Measurements from ENCODE around the gene CDC42BPA.
A peak's percentile ranks its signal among the peaks of the same experiment; 100 is the strongest.

The CDC42BPA gene

GRCh38 chr1:227303662-227304061, 14.6 kb downstream of the CDC42BPA start:
- Histone ChIP-seq H3K27me3 (ENCODE audit: insufficient read depth, low read length) (no peaks in the 10 kb centered on the region), H4K91ac (ENCODE audit: low read depth, low read length) (no peak overlapping the region)

GRCh38 chr1:227300682-227301081, 17.6 kb downstream of the CDC42BPA start:
- WGBS (ENCODE audit: extremely low coverage, insufficient coverage, insufficient read length): no CpG with 5 or more reads among the region's 7 CpGs
- no peak overlapping the region for H3K23ac ChIP-seq (ENCODE audit: low read length)
- H3K4me2 ChIP-seq (ENCODE audit: low read length): no peak overlapping the region
- H4K12ac ChIP-seq (ENCODE audit: low read depth, low read length): no peak overlapping the region
- no peak overlapping the region for H3K18ac ChIP-seq (ENCODE audit: low read length)
- H3K4me3 ChIP-seq (ENCODE audit: low read depth, low read length): no peak overlapping the region
- H3K36me3 ChIP-seq (ENCODE audit: control insufficient read depth in 1 of 2, insufficient read depth in 2 of 2, low read length in 2 of 2): no peaks in the 10 kb centered on the region
- no peak overlapping the region for H2AK5ac ChIP-seq (ENCODE audit: low read length)
- H3K14ac ChIP-seq (ENCODE audit: low read length): no peak overlapping the region
- H4K8ac ChIP-seq (ENCODE audit: low read depth, low read length): no peak overlapping the region
- H3K27me3 ChIP-seq (ENCODE audit: insufficient read depth, low read length): no peaks in the 10 kb centered on the region
- H2BK5ac ChIP-seq (ENCODE audit: low read depth, low read length, poor library complexity): no peak overlapping the region
- H3K79me1 ChIP-seq (ENCODE audit: low read length): no peaks in the 10 kb centered on the region
- H2BK12ac ChIP-seq (ENCODE audit: low read length): no peak overlapping the region
- no peak overlapping the region for H4K91ac ChIP-seq (ENCODE audit: low read depth, low read length)
- no peak overlapping the region for H3K27ac ChIP-seq (ENCODE audit: low read depth, low read length)
- no peaks in the 10 kb centered on the region for H3K9me3 ChIP-seq (ENCODE audit: insufficient read depth, low read depth, low read length)
- H3K4me1 ChIP-seq (ENCODE audit: control insufficient read depth in 1 of 2, insufficient read depth in 2 of 2, low read length in 2 of 2): no peaks in the 10 kb centered on the region
- DNase-seq: no peak
- H2BK120ac ChIP-seq (ENCODE audit: insufficient read depth, low read length, poor library complexity): no peak overlapping the region
- no peaks in the 10 kb centered on the region for H3K79me2 ChIP-seq (ENCODE audit: control insufficient read depth, insufficient read depth, low read length, poor library complexity)
- H3K4ac ChIP-seq (ENCODE audit: low read depth, low read length): no peak overlapping the region
- H2AFZ ChIP-seq (ENCODE audit: insufficient read depth, low read length, poor library complexity): no peak overlapping the region
- H3K9ac ChIP-seq (ENCODE audit: low read length): no peak overlapping the region

More at GRCh38 chr1:227303662-227304061, 14.6 kb downstream of the CDC42BPA start:
- no peak overlapping the region for H2BK120ac ChIP-seq (ENCODE audit: insufficient read depth, low read length, poor library complexity)
- H2AFZ ChIP-seq (ENCODE audit: insufficient read depth, low read length, poor library complexity): no peak overlapping the region
- H3K79me1 ChIP-seq (ENCODE audit: low read length): no peaks in the 10 kb centered on the region
- no peak overlapping the region for H3K9ac ChIP-seq (ENCODE audit: low read length)
- no peak overlapping the region for H3K14ac ChIP-seq (ENCODE audit: low read length)
- DNase-seq: no peak
- H3K27ac ChIP-seq (ENCODE audit: low read depth, low read length): no peak overlapping the region
- no peaks in the 10 kb centered on the region for H3K79me2 ChIP-seq (ENCODE audit: control insufficient read depth, insufficient read depth, low read length, poor library complexity)
- H3K23ac ChIP-seq (ENCODE audit: low read length): no peak overlapping the region
- no peak overlapping the region for H3K18ac ChIP-seq (ENCODE audit: low read length)
- no peak overlapping the region for H2AK5ac ChIP-seq (ENCODE audit: low read length)
- no peaks in the 10 kb centered on the region for H3K36me3 ChIP-seq (ENCODE audit: control insufficient read depth in 1 of 2, insufficient read depth in 2 of 2, low read length in 2 of 2)
- H2BK5ac ChIP-seq (ENCODE audit: low read depth, low read length, poor library complexity): no peak overlapping the region
- H2BK12ac ChIP-seq (ENCODE audit: low read length): no peak overlapping the region
- H4K12ac ChIP-seq (ENCODE audit: low read depth, low read length): no peak overlapping the region
- no peak overlapping the region for H3K4me2 ChIP-seq (ENCODE audit: low read length)
- no peaks in the 10 kb centered on the region for H3K9me3 ChIP-seq (ENCODE audit: insufficient read depth, low read depth, low read length)
- no peak overlapping the region for H3K4me3 ChIP-seq (ENCODE audit: low read depth, low read length)
- no peak overlapping the region for H3K4ac ChIP-seq (ENCODE audit: low read depth, low read length)
- H4K8ac ChIP-seq (ENCODE audit: low read depth, low read length): no peak overlapping the region
- H3K4me1 ChIP-seq (ENCODE audit: control insufficient read depth in 1 of 2, insufficient read depth in 2 of 2, low read length in 2 of 2): no peaks in the 10 kb centered on the region

GRCh38 chr1:227299688-227300087, 18.6 kb downstream of the CDC42BPA start:
- Histone ChIP-seq H3K4me2 (ENCODE audit: low read length) (no peak overlapping the region), H4K8ac (ENCODE audit: low read depth, low read length) (no peak overlapping the region), H3K23ac (ENCODE audit: low read length) (no peak overlapping the region), H3K9me3 (ENCODE audit: insufficient read depth, low read depth, low read length) (no peaks in the 10 kb centered on the region), H4K91ac (ENCODE audit: low read depth, low read length) (no peak overlapping the region), H2AFZ (ENCODE audit: insufficient read depth, low read length, poor library complexity) (no peak overlapping the region), H2BK12ac (ENCODE audit: low read length) (no peak overlapping the region), H3K27me3 (ENCODE audit: insufficient read depth, low read length) (no peaks in the 10 kb centered on the region), H3K14ac (ENCODE audit: low read length) (no peak overlapping the region), H3K9ac (ENCODE audit: low read length) (no peak overlapping the region), H2BK120ac (ENCODE audit: insufficient read depth, low read length, poor library complexity) (no peak overlapping the region), H3K79me1 (ENCODE audit: low read length) (no peaks in the 10 kb centered on the region), H2AK5ac (ENCODE audit: low read length) (no peak overlapping the region), H3K4me3 (ENCODE audit: low read depth, low read length) (no peak overlapping the region), H4K12ac (ENCODE audit: low read depth, low read length) (no peak overlapping the region), H3K36me3 (ENCODE audit: control insufficient read depth in 1 of 2, insufficient read depth in 2 of 2, low read length in 2 of 2) (no peaks in the 10 kb centered on the region), H2BK5ac (ENCODE audit: low read depth, low read length, poor library complexity) (no peak overlapping the region), H3K4ac (ENCODE audit: low read depth, low read length) (no peak overlapping the region), H3K4me1 (ENCODE audit: control insufficient read depth in 1 of 2, insufficient read depth in 2 of 2, low read length in 2 of 2) (no peaks in the 10 kb centered on the region), H3K27ac (ENCODE audit: low read depth, low read length) (no peak overlapping the region), H3K79me2 (ENCODE audit: control insufficient read depth, insufficient read depth, low read length, poor library complexity) (no peaks in the 10 kb centered on the region), H3K18ac (ENCODE audit: low read length) (no peak overlapping the region)
- no peak for DNase-seq
- no CpG with 5 or more reads among the region's 4 CpGs for WGBS (ENCODE audit: extremely low coverage, insufficient coverage, insufficient read length)

GRCh38 chr1:227299241-227299627, 19.1 kb downstream of the CDC42BPA start:
- Histone ChIP-seq H3K18ac (ENCODE audit: low read length) (no peak overlapping the region), H2AFZ (ENCODE audit: insufficient read depth, low read length, poor library complexity) (no peak overlapping the region), H2AK5ac (ENCODE audit: low read length) (no peak overlapping the region), H3K9me3 (ENCODE audit: insufficient read depth, low read depth, low read length) (no peaks in the 10 kb centered on the region), H3K36me3 (ENCODE audit: control insufficient read depth in 1 of 2, insufficient read depth in 2 of 2, low read length in 2 of 2) (no peaks in the 10 kb centered on the region), H2BK120ac (ENCODE audit: insufficient read depth, low read length, poor library complexity) (no peak overlapping the region), H3K9ac (ENCODE audit: low read length) (no peak overlapping the region), H3K4me2 (ENCODE audit: low read length) (no peak overlapping the region), H3K4me1 (ENCODE audit: control insufficient read depth in 1 of 2, insufficient read depth in 2 of 2, low read length in 2 of 2) (no peaks in the 10 kb centered on the region), H3K79me1 (ENCODE audit: low read length) (no peaks in the 10 kb centered on the region), H3K4me3 (ENCODE audit: low read depth, low read length) (no peak overlapping the region), H3K23ac (ENCODE audit: low read length) (no peak overlapping the region), H3K27ac (ENCODE audit: low read depth, low read length) (no peak overlapping the region), H4K91ac (ENCODE audit: low read depth, low read length) (no peak overlapping the region), H2BK5ac (ENCODE audit: low read depth, low read length, poor library complexity) (no peak overlapping the region), H3K79me2 (ENCODE audit: control insufficient read depth, insufficient read depth, low read length, poor library complexity) (no peaks in the 10 kb centered on the region), H3K27me3 (ENCODE audit: insufficient read depth, low read length) (no peaks in the 10 kb centered on the region), H2BK12ac (ENCODE audit: low read length) (no peak overlapping the region), H4K12ac (ENCODE audit: low read depth, low read length) (no peak overlapping the region), H3K14ac (ENCODE audit: low read length) (no peak overlapping the region), H3K4ac (ENCODE audit: low read depth, low read length) (no peak overlapping the region), H4K8ac (ENCODE audit: low read depth, low read length) (no peak overlapping the region)
- peak in 1 of 2 donors; percentile 68 for DNase-seq
